Activated naive CD4-positive, alpha-beta T cell treated with anti-CD3 and anti-CD28 coated beads, Interleukin-2, amount 50 U/mL, for 24 hours (primary cell): ENCODE measurements around the gene RNF14.

Source experiments
- H3K27ac Mint-ChIP-seq: one replicate; pipeline ENCODE4 v1.8.0; 2021; ENCODE audit warnings: mild to moderate bottlenecking, mixed read lengths
- H3K27me3 Mint-ChIP-seq: one replicate; pipeline ENCODE4 v1.8.0; 2021; ENCODE audit warnings: mixed read lengths
- H3K36me3 Mint-ChIP-seq: one replicate; pipeline ENCODE4 v1.8.0; 2021; ENCODE audit warnings: mixed read lengths
- H3K4me1 Mint-ChIP-seq: one replicate; pipeline ENCODE4 v1.8.0; 2021; ENCODE audit warnings: mixed read lengths
- H3K4me3 Mint-ChIP-seq: one replicate; pipeline ENCODE4 v1.8.0; 2021; ENCODE audit warnings: mild to moderate bottlenecking, mixed read lengths
- H3K9me3 Mint-ChIP-seq: one replicate; pipeline ENCODE4 v1.8.0; 2021; ENCODE audit warnings: mixed read lengths

Gene RNF14

DNA sequence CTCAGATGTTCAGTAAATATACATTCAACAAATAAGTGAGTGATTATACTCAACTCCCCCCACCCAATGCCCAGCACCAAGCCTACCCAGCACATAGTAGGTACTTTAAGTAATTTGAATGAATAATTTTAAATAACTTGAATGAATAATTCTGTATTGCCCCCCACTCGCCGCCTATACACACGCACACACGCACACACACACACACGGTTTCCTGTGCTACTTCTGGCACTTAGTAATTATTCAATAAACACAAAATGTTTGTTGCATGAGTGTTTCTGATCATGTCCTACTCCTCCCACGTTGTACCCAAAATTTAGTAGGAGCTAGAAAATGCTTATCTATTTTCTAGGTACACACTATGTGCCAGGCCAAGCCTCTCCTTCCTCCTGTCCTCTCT lies 27.1 kb upstream of the RNF14 start:
- Mint-ChIP-seq H3K27ac (no peak overlapping the region), H3K4me1 (peaks cover 14% of the 10 kb centered on the region), H3K27me3 (no peaks in the 10 kb centered on the region), H3K36me3 (peaks cover 2% of the 10 kb centered on the region), H3K4me3 (no peak overlapping the region), H3K9me3 (no peaks in the 10 kb centered on the region)

DNA sequence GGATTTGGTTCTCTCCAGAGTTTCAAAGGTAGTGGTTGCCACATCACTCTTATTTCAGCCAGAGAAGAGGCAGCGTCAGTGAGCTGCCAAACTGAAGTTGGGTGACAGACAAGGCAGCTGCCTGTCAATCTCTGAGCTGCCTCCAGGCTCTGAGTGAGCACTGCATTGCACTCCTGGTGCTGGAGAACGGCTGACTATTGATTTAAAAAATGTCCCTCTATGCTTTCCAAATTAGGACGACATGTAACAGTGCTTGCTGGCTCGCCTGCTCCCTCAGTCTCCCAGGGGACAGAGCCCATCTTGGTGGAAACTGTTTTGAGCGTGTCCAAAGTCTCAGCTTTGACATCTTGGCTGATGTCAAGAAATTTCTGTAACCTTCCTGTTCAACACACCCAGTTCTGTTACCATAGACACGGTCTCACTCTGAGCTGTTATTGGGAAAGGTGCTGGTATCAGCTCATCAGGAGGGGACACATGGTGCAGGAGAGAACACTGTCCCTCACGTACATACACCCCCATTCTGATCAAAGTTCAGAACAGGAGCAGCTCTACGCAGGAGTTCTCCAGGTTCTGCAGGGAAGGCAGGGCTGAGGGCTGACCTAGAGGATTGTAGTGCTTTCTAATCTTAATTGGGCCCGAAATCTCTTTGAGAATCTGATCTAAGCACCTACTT lies 26.6 kb upstream of the RNF14 start:
- no peak overlapping the region for H3K27ac Mint-ChIP-seq
- no peak overlapping the region for H3K4me3 Mint-ChIP-seq
- peaks cover 2% of the 10 kb centered on the region for H3K36me3 Mint-ChIP-seq
- H3K4me1 Mint-ChIP-seq = peaks cover 14% of the 10 kb centered on the region
- H3K9me3 Mint-ChIP-seq = no peaks in the 10 kb centered on the region
- no peaks in the 10 kb centered on the region for H3K27me3 Mint-ChIP-seq

DNA sequence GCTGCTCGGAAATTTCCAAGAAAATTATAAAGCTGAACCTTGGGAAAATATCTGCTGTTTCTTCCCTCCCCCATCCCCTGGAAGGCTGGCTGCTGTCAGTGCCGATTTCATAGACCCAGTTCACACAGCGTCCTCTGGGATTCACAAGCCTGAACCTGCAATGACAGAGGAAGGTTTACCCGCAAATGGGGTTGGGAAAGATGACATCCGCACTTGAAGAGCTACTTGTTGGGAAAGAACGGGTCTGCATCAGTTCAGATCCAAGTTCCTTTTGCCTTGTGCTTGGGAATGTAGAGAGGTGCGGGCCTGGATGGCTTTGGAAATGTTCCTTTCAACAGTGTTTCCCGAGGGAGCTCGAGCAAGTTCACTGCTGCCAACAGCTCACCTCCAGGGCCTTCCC lies 24.8 kb upstream of the RNF14 start:
- Mint-ChIP-seq H3K4me1 (peaks cover 14% of the 10 kb centered on the region), H3K9me3 (no peaks in the 10 kb centered on the region), H3K4me3 (no peak overlapping the region), H3K36me3 (peaks cover 2% of the 10 kb centered on the region), H3K27ac (no peak overlapping the region), H3K27me3 (no peaks in the 10 kb centered on the region)

GRCh38 chr5:141945511-141946051 lies 23.3 kb upstream of the RNF14 start:
- peaks cover 10% of the 10 kb centered on the region for H3K4me1 Mint-ChIP-seq
- H3K27me3 Mint-ChIP-seq = no peaks in the 10 kb centered on the region
- H3K27ac Mint-ChIP-seq = peak overlapping the region; percentile 51
- no peaks in the 10 kb centered on the region for H3K9me3 Mint-ChIP-seq
- H3K36me3 Mint-ChIP-seq = no peaks in the 10 kb centered on the region
- no peak overlapping the region for H3K4me3 Mint-ChIP-seq

DNA sequence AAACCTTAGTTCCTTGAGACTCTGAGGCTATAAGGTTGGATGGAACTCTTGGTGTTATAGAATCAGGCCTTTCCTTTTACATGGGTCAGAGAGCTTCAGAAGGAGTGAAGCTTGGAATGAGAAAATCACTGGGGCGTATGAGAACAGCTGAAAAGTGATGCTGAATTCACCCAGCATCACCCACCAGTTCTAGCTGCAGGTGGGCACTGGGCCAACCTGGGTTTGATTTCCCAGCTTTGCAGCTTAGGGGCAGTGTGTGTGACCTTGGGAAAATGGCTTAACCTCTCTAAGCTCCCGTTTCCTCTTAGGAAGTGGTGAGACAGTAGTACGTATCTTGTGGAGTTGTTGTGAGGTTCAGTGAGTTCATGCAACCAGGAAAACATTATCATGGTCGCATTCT lies 21.6 kb upstream of the RNF14 start:
- peaks cover 11% of the 10 kb centered on the region for H3K4me1 Mint-ChIP-seq
- H3K36me3 Mint-ChIP-seq = no peaks in the 10 kb centered on the region
- H3K27ac Mint-ChIP-seq = no peak overlapping the region
- no peaks in the 10 kb centered on the region for H3K27me3 Mint-ChIP-seq
- H3K4me3 Mint-ChIP-seq = no peak overlapping the region
- no peaks in the 10 kb centered on the region for H3K9me3 Mint-ChIP-seq

- Mint-ChIP-seq H3K27ac (no peak overlapping the region), H3K9me3 (no peaks in the 10 kb centered on the region), H3K36me3 (no peaks in the 10 kb centered on the region), H3K4me1 (peaks cover 14% of the 10 kb centered on the region), H3K27me3 (no peaks in the 10 kb centered on the region), H3K4me3 (no peak overlapping the region)
These were observed 20.1 kb upstream of the RNF14 start for GRCh38 chr5:141948812-141949211.

GRCh38 chr5:141949511-141949910 lies 19.4 kb upstream of the RNF14 start:
- no peak overlapping the region for H3K4me3 Mint-ChIP-seq

GRCh38 chr5:141950207-141951005 lies 18.5 kb upstream of the RNF14 start:
- peaks cover 20% of the 10 kb centered on the region for H3K4me1 Mint-ChIP-seq
- no peak overlapping the region for H3K27ac Mint-ChIP-seq

More at GRCh38 chr5:141949511-141949910, 19.4 kb upstream of the RNF14 start:
- Mint-ChIP-seq H3K9me3 (no peaks in the 10 kb centered on the region), H3K36me3 (no peaks in the 10 kb centered on the region), H3K27me3 (no peaks in the 10 kb centered on the region), H3K4me1 (peaks cover 19% of the 10 kb centered on the region), H3K27ac (no peak overlapping the region)

DNA sequence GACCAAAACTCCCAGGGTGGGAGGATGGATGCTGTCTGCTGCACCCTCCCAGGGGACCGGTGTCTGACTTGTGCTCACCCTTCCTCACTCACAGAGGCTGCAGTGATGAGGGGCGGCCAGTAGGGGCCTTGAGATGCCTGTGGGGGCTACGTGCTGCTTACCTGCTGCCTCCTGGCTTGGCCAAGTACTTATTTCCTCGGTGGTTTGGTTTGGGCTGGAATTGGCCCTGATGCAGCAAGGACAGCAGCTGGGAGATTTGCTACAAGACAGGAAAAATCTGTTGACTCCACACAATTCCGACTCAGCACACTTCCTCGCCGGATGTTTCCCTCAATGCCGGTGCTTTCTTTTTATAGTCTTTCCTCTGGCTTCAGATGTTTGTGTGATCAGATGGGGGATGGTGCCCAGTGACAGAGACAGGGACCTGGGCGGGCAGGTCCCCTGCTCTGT lies 17.5 kb upstream of the RNF14 start:
- Mint-ChIP-seq H3K9me3 (no peaks in the 10 kb centered on the region), H3K27me3 (no peaks in the 10 kb centered on the region), H3K4me3 (no peak overlapping the region), H3K27ac (no peak overlapping the region), H3K36me3 (no peaks in the 10 kb centered on the region), H3K4me1 (peaks cover 20% of the 10 kb centered on the region)

More at GRCh38 chr5:141950207-141951005, 18.5 kb upstream of the RNF14 start:
- Mint-ChIP-seq H3K9me3 (no peaks in the 10 kb centered on the region), H3K4me3 (no peak overlapping the region), H3K36me3 (no peaks in the 10 kb centered on the region), H3K27me3 (no peaks in the 10 kb centered on the region)

- H3K4me3 Mint-ChIP-seq = no peak overlapping the region
- H3K36me3 Mint-ChIP-seq = no peaks in the 10 kb centered on the region
- no peak overlapping the region for H3K27ac Mint-ChIP-seq
- H3K4me1 Mint-ChIP-seq = peaks cover 20% of the 10 kb centered on the region
- H3K27me3 Mint-ChIP-seq = no peaks in the 10 kb centered on the region
- H3K9me3 Mint-ChIP-seq = no peaks in the 10 kb centered on the region
These were observed 16.9 kb upstream of the RNF14 start for GRCh38 chr5:141952020-141952419.

GRCh38 chr5:141954194-141954593 lies 14.7 kb upstream of the RNF14 start:
- Mint-ChIP-seq H3K27me3 (no peaks in the 10 kb centered on the region), H3K4me1 (peaks cover 38% of the 10 kb centered on the region), H3K9me3 (no peaks in the 10 kb centered on the region), H3K4me3 (no peak overlapping the region), H3K36me3 (no peaks in the 10 kb centered on the region), H3K27ac (no peak overlapping the region)

GRCh38 chr5:141957367-141957996 lies 11.4 kb upstream of the RNF14 start:
- Mint-ChIP-seq H3K36me3 (no peaks in the 10 kb centered on the region), H3K27ac (no peak overlapping the region), H3K4me1 (peaks cover 47% of the 10 kb centered on the region), H3K4me3 (peak overlapping the region; percentile 44), H3K27me3 (no peaks in the 10 kb centered on the region), H3K9me3 (no peaks in the 10 kb centered on the region)

- Mint-ChIP-seq H3K4me3 (peak within 1 kb of the TSS; percentile 44), H3K27ac (peak within 1 kb of the TSS; percentile 0), H3K4me1 (peaks cover 46% of the 10 kb centered on the region), H3K27me3 (no peaks in the 10 kb centered on the region), H3K36me3 (no peaks in the 10 kb centered on the region), H3K9me3 (no peaks in the 10 kb centered on the region)
These were observed 10.8 kb upstream of the RNF14 start, which contains the start of gene PCDH12 for GRCh38 chr5:141958113-141958512. PCDH12 (minus strand) TSS chr5:141958202; CDS start chr5:141957851, 351 bp downstream.

DNA sequence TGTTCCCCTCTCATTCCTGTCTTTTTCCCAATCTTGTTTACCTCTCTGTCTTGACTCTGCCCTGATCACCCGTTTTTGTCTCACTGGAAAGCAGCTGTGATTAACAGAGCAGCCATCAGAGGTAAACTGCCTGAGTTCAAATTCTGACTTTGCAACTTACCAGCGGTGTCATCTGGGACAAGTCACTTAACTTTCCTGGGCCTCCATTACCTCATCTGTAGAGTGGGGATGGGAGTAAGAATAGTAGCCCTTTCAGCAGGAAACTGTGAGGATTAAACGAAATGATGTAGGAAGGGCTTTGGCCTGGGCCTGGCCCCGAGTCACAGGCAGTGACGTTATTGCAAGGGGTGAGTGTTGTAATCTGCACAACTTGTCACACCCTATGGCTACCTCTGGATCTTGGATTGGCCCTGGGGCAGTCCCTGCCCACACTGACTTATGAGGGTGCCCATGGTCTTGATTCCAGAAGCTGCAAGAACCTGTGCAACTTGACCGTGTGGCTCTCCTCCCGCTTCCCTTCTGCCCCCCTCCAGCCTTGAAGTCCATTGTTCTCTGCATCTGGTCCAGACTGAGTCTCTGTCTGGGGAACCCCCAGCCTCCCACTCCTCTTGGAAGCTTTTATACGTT lies 10.2 kb upstream of the RNF14 start:
- Mint-ChIP-seq H3K9me3 (no peaks in the 10 kb centered on the region), H3K4me3 (no peak overlapping the region), H3K27me3 (no peaks in the 10 kb centered on the region), H3K36me3 (no peaks in the 10 kb centered on the region), H3K4me1 (peaks cover 46% of the 10 kb centered on the region), H3K27ac (peak overlapping the region; percentile 0)

GRCh38 chr5:141960018-141960417 lies 8.9 kb upstream of the RNF14 start:
- Mint-ChIP-seq H3K4me3 (no peak overlapping the region), H3K9me3 (no peaks in the 10 kb centered on the region), H3K27ac (peak overlapping the region; percentile 15), H3K27me3 (no peaks in the 10 kb centered on the region), H3K36me3 (no peaks in the 10 kb centered on the region), H3K4me1 (peaks cover 40% of the 10 kb centered on the region)
